Dermis microvascular lymphatic vessel endothelial cell (primary cell): Measurements from ENCODE around the gene YWHAG. TPM values are rescaled to one million over a fixed set of nuclear protein-coding genes. Genes with fewer than 3 reads are reported as not detected.
"Not testable (repeated sequence)": the region's sequence is repeated elsewhere in the genome, so short reads cannot be mapped to it uniquely, and the experiment has no call there.

ENCODE experiments used
- DNase-seq, 2 donors: peaks; one replicate each; pipeline versions ENCODE4 v3.0.0 to v3.0.0-alpha.2; 2010; ENCODE audit warnings: low read depth in 2 of 2
- total RNA-seq: library from RNA; depleted of rRNA; stranded (reverse); fragments of >200 nt; gene quantifications from 2 replicates; pipeline ENCODE4 v1.2.1, GENCODE V29; 2014

The YWHAG gene
- 84.6 and 122 TPM in 2 replicates for total RNA-seq

- peak; percentile 59 to 89 for DNase-seq
These were observed at the start of gene YWHAG for GRCh38 chr7:76358481-76359110. YWHAG (minus strand) TSS chr7:76358991; CDS start chr7:76358808, 183 bp downstream.

- DNase-seq, result no peak
These were observed 49.4 kb upstream of the YWHAG start for GRCh38 chr7:76408121-76408560.

GRCh38 chr7:76407718-76408117, 48.9 kb upstream of the YWHAG start:
- no peak for DNase-seq

DNA sequence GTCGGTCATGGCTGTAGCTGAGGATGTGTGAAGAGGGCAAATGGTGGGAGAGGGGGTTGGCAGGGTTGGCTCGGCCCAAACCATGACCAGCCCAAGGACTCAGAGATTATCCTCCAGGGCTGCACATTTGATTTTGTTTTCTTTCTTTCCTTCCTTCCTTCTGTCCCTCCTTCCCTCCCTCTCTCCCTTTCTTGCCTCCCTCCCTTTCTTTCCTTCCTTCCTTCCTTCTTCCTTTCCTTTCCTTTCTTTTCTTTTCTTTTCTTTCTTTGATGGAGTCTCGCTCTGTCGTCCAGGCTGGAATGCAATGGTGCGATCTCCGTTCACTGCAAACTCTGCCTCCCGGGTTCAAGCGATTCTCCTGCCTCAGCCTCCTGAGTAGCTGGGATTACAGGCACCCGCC, 46.9 kb upstream of the YWHAG start:
- no peak for DNase-seq

DNA sequence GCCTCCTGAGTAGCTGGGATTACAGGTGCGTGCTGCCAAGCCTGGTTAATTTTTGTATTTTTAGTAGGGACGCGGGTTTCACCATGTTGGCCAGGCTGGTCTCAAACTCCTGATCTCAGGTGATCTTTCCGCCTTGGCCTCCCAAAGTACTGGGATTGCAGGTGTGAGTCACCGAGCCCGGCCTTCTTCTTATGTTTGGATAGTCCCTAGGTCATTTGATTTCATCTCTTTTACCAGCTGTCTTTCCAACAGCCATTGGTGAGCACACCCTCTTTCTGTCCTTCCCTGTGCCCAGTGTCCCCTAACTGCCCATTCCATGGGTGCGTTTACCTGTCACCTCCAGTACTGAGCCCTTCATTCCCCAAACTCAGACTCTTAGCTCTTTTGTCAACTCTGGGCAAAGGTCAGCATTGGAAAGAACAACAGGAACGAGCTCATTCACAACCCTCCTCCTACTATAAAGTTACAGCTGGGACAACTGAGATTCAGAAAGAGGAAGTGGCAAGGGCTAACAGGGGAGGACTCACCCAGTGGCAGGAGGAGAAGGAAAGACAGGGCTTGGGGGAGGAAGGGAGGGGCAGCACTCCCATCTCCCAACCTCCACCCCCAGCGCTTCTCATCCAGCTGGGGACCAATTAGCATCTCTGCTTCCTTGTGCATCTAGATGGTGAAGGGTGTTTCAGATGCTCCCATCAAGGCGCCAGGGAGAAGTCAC, 45.1 kb upstream of the YWHAG start:
- DNase-seq, result no peak

GRCh38 chr7:76403097-76403496, 44.3 kb upstream of the YWHAG start:
- not testable (repeated sequence) for DNase-seq

DNA sequence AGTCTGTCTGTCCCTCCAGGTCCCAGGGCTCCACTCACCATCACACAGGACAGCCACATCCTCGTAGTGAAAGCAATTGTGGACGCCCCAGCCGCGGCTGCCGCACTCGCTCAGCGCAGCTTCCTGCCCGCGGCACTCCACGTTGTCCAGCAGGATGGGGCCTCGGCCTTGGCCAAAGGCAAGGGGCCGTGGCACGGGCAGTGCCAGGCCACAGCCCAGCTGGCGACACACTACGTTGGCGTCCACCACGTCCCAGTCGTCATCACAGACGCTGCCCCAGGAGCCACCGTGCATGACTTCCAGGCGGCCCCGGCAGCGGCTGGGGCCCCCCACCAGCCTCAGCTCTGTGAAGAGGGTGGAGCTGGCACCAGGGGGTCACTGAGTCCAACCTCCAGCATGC, 41.5 kb upstream of the YWHAG start:
- no peak for DNase-seq

DNA sequence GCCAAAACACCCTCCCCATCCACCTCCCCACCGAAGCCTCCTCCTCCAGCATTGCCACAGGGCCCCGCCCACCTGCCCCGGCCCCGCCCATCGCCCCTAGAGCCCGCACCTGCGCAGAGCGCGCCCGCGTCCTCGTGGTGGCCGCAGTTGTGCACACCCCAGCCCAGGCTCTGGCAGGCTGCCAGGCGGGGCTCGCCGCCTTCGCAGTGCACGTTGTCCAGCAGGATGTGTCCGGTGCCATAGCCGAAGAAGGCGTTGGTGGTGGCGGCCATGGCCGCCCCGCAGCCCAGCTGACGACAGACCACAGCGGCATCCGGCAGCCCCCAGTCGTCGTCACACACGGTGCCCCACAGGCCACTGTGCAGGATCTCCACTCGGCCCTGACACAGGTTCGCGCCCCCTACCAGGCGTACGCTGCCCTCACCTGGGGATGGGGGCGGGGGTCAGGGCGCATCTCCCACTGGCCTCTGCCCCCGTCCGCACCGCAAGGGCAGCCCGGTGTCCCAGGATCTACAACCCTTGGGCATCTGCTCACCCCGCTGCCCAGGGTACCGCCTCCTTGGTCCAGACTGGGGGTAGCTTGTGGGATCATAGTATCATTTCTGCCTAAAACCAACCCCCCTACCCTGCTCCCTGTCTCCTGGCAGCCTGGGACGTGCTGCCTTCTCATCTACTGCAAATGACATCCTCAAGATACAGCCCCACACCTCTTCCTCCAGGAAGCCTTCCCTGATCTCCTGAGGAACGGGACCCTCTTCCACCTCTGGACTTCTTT, 38.8 kb upstream of the YWHAG start:
- DNase-seq, result peak; percentile 54 to 74

- DNase-seq, result no peak
These were observed 38.1 kb upstream of the YWHAG start for GRCh38 chr7:76396864-76397263.

DNA sequence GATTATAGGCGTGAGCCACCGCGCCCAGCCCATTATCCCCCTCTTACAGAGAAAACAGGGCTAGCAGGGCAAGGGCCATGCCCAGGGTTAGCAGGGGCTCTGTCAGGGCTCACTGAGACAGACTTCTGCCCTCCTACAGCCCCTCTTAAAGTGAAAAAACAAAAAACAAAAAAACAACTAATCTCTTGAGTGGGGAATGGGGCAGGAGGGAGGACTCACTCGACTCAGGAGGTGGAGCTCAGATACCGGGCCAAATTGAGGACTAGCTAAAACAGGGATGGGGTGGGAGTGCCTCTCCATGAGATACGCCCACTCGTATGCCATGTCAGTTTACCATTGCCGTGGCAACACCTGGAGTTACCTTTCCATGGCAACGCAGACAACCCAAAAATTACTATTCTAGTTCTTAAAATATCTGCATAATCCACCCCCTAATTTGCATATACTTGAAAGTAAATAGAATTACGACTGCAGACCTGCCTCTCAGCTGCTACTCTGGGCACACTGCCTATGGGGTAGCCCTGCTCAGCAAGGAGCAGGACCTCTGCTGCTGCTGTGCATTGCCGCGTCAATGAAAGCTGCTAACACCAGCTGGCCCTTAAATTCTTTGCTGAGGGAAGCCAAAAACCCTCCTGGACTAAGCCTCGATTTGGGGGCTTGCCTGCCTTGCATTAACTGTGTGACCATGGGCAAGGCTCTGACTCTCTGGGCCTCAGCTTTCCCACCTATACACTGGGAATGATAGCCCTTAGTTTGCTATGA, 37.4 kb upstream of the YWHAG start:
- no peak for DNase-seq

DNA sequence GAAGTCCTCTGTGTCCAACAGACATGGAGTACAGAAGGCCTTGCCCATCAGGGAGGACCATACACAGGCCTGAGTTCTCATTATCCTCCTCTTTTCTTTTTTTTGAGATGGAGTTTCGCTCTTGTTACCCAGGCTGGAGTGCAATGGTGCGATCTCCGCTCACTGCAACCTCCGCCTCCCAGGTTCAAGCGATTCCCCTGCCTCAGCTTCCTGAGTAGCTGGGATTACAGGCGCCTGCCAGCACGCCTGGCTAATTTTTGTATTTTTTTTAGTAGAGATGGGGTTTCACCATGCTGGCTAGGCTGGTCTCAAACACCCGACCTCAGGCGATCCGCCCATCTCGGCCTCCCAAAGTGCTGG, 36.8 kb upstream of the YWHAG start:
- not testable (repeated sequence) for DNase-seq

- DNase-seq, result no peak
These were observed 36.2 kb upstream of the YWHAG start for GRCh38 chr7:76394957-76395356.

- peak; percentile 69 to 84 for DNase-seq
These were observed 34.6 kb upstream of the YWHAG start for GRCh38 chr7:76393116-76394031.

GRCh38 chr7:76392531-76393115, 33.8 kb upstream of the YWHAG start:
- DNase-seq, result no peak

- no peak for DNase-seq
These were observed 31.3 kb upstream of the YWHAG start for GRCh38 chr7:76390092-76390491.

DNA sequence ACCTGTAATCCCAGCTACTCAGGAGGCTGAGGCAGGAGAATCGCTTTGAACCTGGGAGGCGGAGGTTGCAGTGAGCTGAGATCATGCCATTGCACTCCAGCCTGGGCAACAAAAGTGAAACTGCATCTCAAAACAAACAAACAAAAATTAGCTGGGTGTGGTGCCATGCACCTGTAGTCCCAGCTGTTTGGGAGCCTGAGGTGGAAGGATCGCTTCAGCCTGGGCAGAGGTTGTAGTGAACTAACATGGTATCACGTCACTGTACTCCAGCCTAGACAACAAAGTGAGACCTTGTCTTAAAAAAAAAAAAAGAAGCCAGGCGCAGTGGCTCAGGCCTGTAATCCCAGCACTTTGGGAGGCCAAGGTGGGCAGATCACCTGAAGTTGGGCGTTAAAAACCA, 29.0 kb upstream of the YWHAG start:
- DNase-seq, result not testable (repeated sequence)

DNA sequence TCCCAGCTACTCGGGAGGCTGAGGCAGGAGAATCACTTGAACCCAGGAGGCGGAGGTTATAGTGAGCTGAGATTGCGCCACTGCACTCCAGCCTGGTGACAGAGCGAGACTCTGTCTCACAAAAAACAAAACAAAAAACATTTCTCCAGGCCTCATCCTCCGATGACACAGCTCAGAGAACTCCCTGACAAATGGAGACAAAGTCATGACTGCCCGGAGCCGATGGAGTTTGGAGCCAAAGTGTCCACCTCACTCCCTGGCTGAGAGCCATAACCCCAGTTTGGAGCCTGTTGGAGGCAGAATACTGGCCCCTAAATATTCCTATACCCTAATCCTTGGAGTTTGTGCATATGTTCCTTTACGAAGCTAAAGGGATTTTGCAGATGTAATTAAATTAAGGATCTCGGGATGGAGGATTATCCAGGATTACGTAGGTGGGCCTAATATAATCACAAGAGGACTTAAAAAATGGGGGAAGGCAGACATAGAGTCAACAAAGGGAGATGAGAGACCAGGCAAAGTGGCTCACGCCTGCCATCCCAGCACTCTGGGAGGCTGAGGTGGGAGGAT, 28.0 kb upstream of the YWHAG start:
- no peak for DNase-seq

DNA sequence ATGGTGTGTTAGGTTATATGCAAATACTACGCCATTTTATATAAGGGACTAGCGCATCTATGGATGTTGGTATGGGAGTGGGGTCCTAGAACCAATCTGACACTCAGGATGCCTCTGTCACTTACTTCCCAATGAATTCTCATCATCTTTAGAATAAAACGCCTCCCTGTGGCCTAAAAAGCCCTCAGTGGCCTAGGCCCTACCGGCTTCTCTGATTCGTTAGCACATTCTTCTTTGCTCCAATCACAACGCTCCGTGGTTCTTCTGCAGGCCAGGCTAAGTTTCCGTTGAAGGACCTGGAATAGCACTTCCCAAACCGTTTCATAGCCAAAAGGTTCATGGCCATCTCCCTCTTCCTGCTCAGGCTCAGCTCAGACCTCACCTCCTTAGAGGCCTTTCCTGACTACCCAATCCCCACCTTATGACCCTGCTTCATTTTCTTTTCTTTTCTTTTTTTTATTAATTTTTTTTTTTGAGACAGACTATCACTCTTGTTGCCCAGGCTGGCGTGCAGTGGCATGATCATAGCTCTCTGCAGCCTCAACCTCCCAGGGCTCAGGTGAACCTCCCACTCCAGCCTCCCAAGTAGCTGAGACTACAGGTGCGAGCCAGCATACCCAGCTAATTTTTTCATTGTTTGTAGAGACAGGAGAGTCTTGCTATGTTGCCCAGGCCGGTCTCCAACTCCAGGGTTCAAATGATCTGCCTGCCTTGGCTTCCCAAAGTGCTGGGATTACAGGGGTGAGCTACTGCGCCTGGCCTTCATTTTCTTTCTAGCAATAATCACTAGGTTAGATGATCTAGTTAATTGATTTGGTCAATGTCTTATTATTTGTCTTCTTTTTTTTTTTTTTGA, 24.5 kb upstream of the YWHAG start:
- peak in 1 of 2 donors; percentile 51 for DNase-seq

DNA sequence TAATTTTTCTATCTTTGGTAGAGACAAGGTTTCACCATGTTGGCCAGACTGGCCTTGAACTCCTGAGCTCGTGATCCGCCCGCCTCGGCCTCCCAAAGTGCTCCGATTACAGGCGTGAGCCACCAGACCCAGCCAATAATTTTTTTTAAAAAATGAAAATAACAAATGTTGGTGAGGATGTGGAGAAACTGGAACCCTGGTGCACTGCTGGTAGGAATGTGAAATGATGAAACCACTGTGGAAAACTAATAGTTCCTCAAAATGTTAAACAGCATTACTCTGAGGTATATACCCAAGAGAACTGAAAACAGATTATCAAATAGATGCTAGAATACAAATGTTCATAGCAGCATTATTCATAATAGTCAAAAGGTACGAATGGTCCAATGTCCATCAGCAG, 23.0 kb upstream of the YWHAG start:
- no peak for DNase-seq
